Activated CD8-positive, alpha-beta memory T cell treated with anti-CD3 and anti-CD28 coated beads for 4 hours (primary cell): ENCODE data around the gene PDE6C.
"Not testable (repeated sequence)": the region's sequence is repeated elsewhere in the genome, so short reads cannot be mapped to it uniquely, and the experiment has no call there.

Experiments
- DNase-seq, 2 donors: peaks; one replicate each; pipeline ENCODE4 v3.0.0-alpha.2; 2020; ENCODE audit warnings: low read depth in 2 of 2

PDE6C gene

GRCh38 chr10:93630625-93631557, 18.6 kb downstream of the PDE6C start:
- no peak for DNase-seq

GRCh38 chr10:93639791-93640190, 27.5 kb downstream of the PDE6C start:
- no peak for DNase-seq

- DNase-seq, result no peak
Measured at GRCh38 chr10:93652857-93653256, 40.5 kb downstream of the PDE6C start.

- DNase-seq, result no peak
Measured at GRCh38 chr10:93654201-93654600, 41.9 kb downstream of the PDE6C start.

GRCh38 chr10:93656155-93656554, 43.8 kb downstream of the PDE6C start:
- no peak for DNase-seq

- no peak for DNase-seq
Measured at GRCh38 chr10:93657757-93658156, 45.4 kb downstream of the PDE6C start.

GRCh38 chr10:93666030-93666429, 53.7 kb downstream of the PDE6C start:
- DNase-seq, result no peak

GRCh38 chr10:93667795-93668194, 55.5 kb downstream of the PDE6C start:
- DNase-seq, result no peak

GRCh38 chr10:93670372-93670771, 58.0 kb downstream of the PDE6C start:
- no peak for DNase-seq

- DNase-seq, result no peak
Measured at GRCh38 chr10:93671042-93671441, 58.7 kb downstream of the PDE6C start.

- DNase-seq, result no peak
Measured at GRCh38 chr10:93672022-93672678, 59.8 kb downstream of the PDE6C start.

GRCh38 chr10:93672890-93673289, 60.6 kb downstream of the PDE6C start:
- no peak for DNase-seq

GRCh38 chr10:93673791-93674190, 61.5 kb downstream of the PDE6C start:
- DNase-seq, result no peak

GRCh38 chr10:93678386-93678785, 66.0 kb downstream of the PDE6C start:
- no peak for DNase-seq

- DNase-seq, result no peak
Measured at GRCh38 chr10:93678805-93679587, 66.7 kb downstream of the PDE6C start.

- no peak for DNase-seq
Measured at GRCh38 chr10:93680412-93681047, 68.2 kb downstream of the PDE6C start.

- DNase-seq, result no peak
Measured at GRCh38 chr10:93687737-93688136, 75.4 kb downstream of the PDE6C start.

- no peak for DNase-seq
Measured at GRCh38 chr10:93695740-93696139, 83.4 kb downstream of the PDE6C start.

- DNase-seq, result not testable (repeated sequence)
Measured at GRCh38 chr10:93696582-93696981, 84.2 kb downstream of the PDE6C start.

- no peak for DNase-seq
Measured at GRCh38 chr10:93697207-93697606, 84.9 kb downstream of the PDE6C start.

- no peak for DNase-seq
Measured at GRCh38 chr10:93701866-93702209, 89.5 kb downstream of the PDE6C start.
